Endothelial cell (in vitro differentiated cells): ENCODE data around the gene ADCY5. TPM values are rescaled to one million over a fixed set of nuclear protein-coding genes. Genes with fewer than 3 reads are reported as not detected.

Experiments used
- DNase-seq: peaks from one replicate; pipeline ENCODE4 v3.0.0; 2021; ENCODE audit warnings: low spot score
- H3K27ac Mint-ChIP-seq: one replicate; pipeline ENCODE4 v1.8.0; 2021; ENCODE audit warnings: mixed read lengths, inconsistent platforms; ENCODE audit not compliant: unreplicated experiment
- H3K27me3 Mint-ChIP-seq: one replicate; pipeline ENCODE4 v1.8.0; 2021; ENCODE audit warnings: mild to moderate bottlenecking, moderate library complexity, mixed read lengths, inconsistent platforms; ENCODE audit not compliant: unreplicated experiment
- H3K36me3 Mint-ChIP-seq: one replicate; pipeline ENCODE4 v1.8.0; 2021; ENCODE audit warnings: mild to moderate bottlenecking, low read depth, mixed read lengths, inconsistent platforms; ENCODE audit not compliant: unreplicated experiment
- H3K4me1 Mint-ChIP-seq: one replicate; pipeline ENCODE4 v1.8.0; 2021; ENCODE audit warnings: mild to moderate bottlenecking, mixed read lengths, inconsistent platforms; ENCODE audit not compliant: unreplicated experiment
- H3K4me3 Mint-ChIP-seq: one replicate; pipeline ENCODE4 v1.8.0; 2021; ENCODE audit warnings: mild to moderate bottlenecking, mixed read lengths, inconsistent platforms; ENCODE audit not compliant: unreplicated experiment
- H3K9me3 Mint-ChIP-seq: one replicate; pipeline ENCODE4 v1.8.0; 2021; ENCODE audit warnings: mixed read lengths, inconsistent platforms; ENCODE audit not compliant: unreplicated experiment
- CTCF ChIP-seq: fragments of 200-600 bp; sonication (generic); IDR thresholded peaks from one replicate; pipeline ENCODE4 v1.5.0; 2021; ENCODE audit warnings: antibody characterized with exemption; ENCODE audit not compliant: unreplicated experiment
- total RNA-seq: library from RNA; stranded (reverse); fragmentation: NEBNext Ultra II Directional; extraction: Animal tissue kit (Norgen Biotek cat#: 25700); gene quantifications from one replicate; pipeline ENCODE4 v1.2.1, GENCODE V29; 2021; ENCODE audit not compliant: unreplicated experiment

Gene ADCY5
- total RNA-seq, 1 donor from 2014 or later, result 1.0 TPM

GRCh38 chr3:123312331-123313265 is 136.3 kb downstream of the ADCY5 start:
- Mint-ChIP-seq H3K27me3 (peaks cover 14% of the 10 kb centered on the region), H3K9me3 (no peaks in the 10 kb centered on the region), H3K27ac (no peak overlapping the region), H3K36me3 (no peaks in the 10 kb centered on the region), H3K4me3 (no peak overlapping the region), H3K4me1 (peaks cover 12% of the 10 kb centered on the region)
- no peak for DNase-seq
- no peak for TF ChIP-seq CTCF

- peaks cover 11% of the 10 kb centered on the region for H3K27me3 Mint-ChIP-seq
- TF ChIP-seq CTCF, result no peak
- no peaks in the 10 kb centered on the region for H3K36me3 Mint-ChIP-seq
- peaks cover 12% of the 10 kb centered on the region for H3K4me1 Mint-ChIP-seq
- no peaks in the 10 kb centered on the region for H3K9me3 Mint-ChIP-seq
- no peak overlapping the region for H3K4me3 Mint-ChIP-seq
- no peak overlapping the region for H3K27ac Mint-ChIP-seq
- no peak for DNase-seq
These were observed 137.7 kb downstream of the ADCY5 start for GRCh38 chr3:123311201-123311600.

GRCh38 chr3:123310741-123311140 is 138.1 kb downstream of the ADCY5 start:
- Mint-ChIP-seq H3K27me3 (peaks cover 11% of the 10 kb centered on the region), H3K9me3 (no peaks in the 10 kb centered on the region), H3K36me3 (no peaks in the 10 kb centered on the region), H3K4me3 (no peak overlapping the region), H3K4me1 (peaks cover 12% of the 10 kb centered on the region), H3K27ac (no peak overlapping the region)
- no peak for TF ChIP-seq CTCF
- no peak for DNase-seq

- H3K27me3 Mint-ChIP-seq, result peaks cover 11% of the 10 kb centered on the region
- H3K36me3 Mint-ChIP-seq, result no peaks in the 10 kb centered on the region
- TF ChIP-seq CTCF, result no peak
- no peak overlapping the region for H3K4me3 Mint-ChIP-seq
- H3K27ac Mint-ChIP-seq, result no peak overlapping the region
- H3K4me1 Mint-ChIP-seq, result peaks cover 12% of the 10 kb centered on the region
- H3K9me3 Mint-ChIP-seq, result no peaks in the 10 kb centered on the region
- no peak for DNase-seq
These were observed 138.7 kb downstream of the ADCY5 start for GRCh38 chr3:123310186-123310585.

GRCh38 chr3:123307064-123307463 is 141.8 kb downstream of the ADCY5 start:
- H3K4me1 Mint-ChIP-seq, result peaks cover 4% of the 10 kb centered on the region
- H3K36me3 Mint-ChIP-seq, result no peaks in the 10 kb centered on the region
- no peak for TF ChIP-seq CTCF
- H3K27me3 Mint-ChIP-seq, result peaks cover 3% of the 10 kb centered on the region
- H3K4me3 Mint-ChIP-seq, result no peak overlapping the region
- no peak overlapping the region for H3K27ac Mint-ChIP-seq
- no peaks in the 10 kb centered on the region for H3K9me3 Mint-ChIP-seq
- DNase-seq, result no peak
